ENCODE data around the gene C4orf50.

Gene C4orf50

GRCh38 chr4:5992828-5993321 lies 25.4 kb downstream of the C4orf50 start:
- no peak for DNase-seq (ENCODE audit: low read depth in 2 of 2)

DNA sequence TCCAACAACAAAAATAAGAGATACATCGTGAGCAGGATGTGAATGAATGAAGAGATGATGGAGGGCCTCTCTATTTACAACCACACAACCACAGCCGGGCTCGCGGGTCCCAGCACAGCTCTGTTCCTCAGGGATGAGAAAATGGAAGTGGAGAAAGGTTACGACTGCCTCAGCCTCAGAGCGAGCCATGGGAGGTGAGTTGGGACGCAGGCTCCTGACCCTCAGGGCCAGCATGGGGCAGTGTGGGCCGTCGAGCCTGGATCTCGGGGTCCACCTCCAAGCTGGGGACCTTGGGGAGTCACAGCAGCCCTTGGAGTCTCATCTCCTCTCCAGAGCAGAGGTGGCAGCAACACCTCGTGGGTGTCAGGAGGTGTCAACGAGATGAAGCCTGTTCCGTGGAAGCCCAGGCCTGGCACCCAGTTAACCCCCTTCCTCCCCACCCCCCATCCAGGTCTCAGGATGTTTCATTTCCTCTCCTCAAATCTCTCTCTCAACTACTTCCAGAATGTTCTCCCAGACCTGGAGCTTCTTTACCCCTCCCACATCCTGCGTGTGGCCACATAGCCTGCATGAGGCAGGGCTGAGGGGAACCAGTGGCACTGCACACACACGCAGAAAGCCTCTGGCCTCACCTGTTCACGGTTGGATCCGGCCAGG lies 25.9 kb downstream of the C4orf50 start:
- DNase-seq (ENCODE audit: low read depth in 2 of 2): no peak

DNA sequence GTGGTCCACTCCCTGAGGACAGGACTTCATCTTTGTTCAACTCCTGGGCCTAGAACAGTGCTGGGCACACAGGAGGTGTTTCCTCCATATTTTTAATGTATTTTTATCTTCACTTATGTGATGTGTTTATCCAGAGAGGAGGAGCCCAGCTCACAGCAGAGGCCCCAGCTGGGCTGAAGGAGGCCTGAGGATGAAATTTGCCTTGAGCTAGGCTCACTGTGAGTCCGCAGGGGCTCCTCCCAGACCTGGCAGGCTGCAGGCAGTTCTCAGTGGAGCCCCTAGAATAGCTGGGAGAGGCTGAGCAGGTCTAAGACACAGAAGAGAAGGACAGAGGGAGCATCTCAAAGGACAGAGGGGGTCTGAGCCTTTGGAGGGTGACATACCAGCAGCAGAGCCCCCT lies 26.8 kb downstream of the C4orf50 start:
- DNase-seq (ENCODE audit: low read depth in 2 of 2): no peak

- no peak for DNase-seq (ENCODE audit: low read depth in 2 of 2)
Measured at GRCh38 chr4:5990446-5991160, 27.6 kb downstream of the C4orf50 start.

- DNase-seq (ENCODE audit: low read depth in 2 of 2): no peak
Measured at GRCh38 chr4:5989236-5990225, 28.7 kb downstream of the C4orf50 start.

DNA sequence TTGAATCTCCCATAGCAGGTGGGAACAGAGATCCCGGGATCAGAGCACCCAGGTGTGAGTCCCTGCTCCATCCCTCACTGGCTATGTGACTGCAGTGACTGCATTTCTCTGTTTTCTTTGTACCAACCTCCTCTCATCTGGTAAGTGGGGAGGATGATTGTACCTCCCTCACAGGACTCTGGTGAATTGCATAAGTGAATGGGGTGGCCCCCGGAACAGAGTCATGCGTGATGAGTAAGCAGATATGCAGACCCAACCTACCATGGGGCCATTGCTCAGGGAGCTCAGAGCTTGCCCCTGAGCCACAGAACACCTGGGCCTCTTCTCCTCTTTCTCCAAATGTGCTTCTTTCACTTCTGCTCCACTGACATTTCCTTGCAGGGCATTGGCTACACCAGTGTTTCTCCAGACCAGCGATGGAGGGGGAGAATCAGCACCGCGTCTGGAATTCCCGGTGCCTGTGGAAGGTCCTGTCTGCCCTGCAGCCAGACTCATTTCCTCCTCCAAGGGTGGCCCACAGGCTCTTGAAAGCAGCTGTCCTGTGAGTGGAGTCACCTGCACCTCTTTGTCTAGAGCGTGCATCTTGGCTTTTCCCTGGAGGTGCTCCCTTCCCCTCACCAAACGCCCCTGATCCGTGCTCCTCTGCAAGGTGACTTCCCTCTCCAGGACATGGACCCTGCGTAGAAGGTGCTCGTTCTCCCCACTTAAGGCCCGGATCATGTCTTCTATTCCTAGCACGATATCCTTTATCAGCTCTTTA lies 30.0 kb downstream of the C4orf50 start:
- DNase-seq (ENCODE audit: low read depth in 2 of 2): no peak

- no peak for DNase-seq (ENCODE audit: low read depth in 2 of 2)
Measured at GRCh38 chr4:5984843-5985242, 33.4 kb downstream of the C4orf50 start.

DNA sequence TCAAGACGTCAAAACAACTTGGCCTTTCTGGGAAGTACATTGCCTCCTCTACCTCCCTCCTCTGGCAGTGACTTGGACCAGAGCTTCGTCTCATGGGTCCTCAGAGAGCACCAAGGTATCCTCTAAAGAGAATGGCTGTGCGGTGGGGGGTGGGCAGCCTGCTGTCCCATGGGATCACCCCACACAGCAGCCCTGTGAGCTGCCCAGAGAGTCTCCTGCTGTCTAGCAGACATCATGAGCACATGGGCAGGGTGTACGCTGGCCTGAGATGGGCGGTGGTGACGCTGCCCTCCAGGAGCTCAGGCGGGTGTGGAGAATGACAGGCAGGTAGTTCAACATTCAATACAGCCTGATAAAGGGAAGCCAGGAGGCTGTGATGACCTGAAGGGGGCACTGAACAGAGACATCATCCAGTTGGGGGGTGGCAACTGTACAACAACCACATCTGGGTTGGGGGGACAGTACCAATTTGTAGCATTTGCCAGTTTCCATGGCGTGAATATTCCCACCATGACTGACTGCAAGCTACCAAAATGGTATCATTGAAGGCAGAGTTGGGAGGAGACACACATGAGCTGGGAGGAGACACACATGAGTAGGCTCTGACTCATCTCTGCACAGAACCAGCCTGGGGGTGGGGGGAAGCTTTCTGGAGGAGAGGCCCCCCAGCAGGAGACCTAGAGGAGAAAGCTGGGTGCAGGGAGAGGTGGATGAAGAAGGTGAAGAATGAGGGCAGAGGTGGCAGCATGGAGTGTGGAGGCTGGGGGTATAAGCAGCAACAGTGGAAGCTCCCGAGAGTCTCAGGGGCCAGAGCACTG lies 35.9 kb downstream of the C4orf50 start:
- no peak for DNase-seq (ENCODE audit: low read depth in 2 of 2)

DNA sequence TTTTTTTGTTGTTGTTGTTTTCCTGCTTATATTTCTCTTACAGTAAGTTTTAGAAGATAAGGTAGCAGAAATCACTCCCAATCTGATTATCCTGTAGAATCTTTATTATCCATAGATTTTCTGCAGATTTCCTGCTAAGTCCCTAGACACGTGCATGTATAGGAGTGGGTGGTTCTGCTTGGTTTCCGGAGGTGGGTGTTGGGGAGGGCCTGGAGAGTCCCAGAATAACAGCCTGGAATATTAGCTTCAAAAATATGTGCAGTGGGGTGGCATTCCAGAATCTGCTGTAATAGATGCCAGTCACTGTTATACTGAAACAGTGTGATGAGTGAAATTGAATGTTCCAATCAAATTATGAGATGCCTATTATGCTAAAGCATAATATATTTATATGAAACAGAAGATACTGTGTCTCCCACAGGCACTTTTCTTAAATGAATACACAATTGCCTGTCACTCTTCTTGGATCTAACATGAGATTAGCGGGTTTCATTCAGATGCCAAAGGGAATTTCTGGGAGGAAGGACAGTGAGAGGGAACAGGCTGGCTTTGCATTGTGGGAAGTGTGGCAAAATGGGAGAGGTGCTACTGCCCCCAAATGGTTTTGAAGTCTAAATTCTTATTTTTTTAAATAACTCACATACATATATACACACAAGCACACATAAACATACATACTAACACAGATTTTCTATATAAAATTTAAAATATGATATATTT lies 37.6 kb downstream of the C4orf50 start:
- DNase-seq (ENCODE audit: low read depth in 2 of 2): no peak

DNA sequence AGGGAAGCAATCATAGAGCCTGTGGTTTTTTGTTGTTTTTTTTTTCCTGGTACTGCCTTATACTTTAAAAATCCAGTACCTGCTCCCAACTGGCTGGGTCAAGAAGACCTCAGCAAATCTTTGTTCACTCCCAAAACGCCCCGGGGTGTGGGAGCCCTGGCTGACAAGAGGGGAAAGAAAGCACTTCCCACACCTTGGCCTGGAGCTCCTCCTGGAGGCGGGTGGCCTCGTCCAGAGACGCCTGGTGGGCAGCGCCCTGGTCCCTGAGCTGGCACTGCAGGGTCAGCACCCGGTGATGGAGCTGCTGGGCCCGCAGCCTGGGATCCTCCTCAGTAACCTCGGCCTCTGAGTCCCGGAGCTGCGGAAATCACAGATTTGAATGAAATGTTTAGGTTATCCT lies 38.2 kb downstream of the C4orf50 start:
- DNase-seq (ENCODE audit: low read depth in 2 of 2): no peak

- DNase-seq (ENCODE audit: low read depth in 2 of 2): no peak
Measured at GRCh38 chr4:5976921-5977320, 41.3 kb downstream of the C4orf50 start.

GRCh38 chr4:5976431-5976830 lies 41.8 kb downstream of the C4orf50 start:
- no peak for DNase-seq (ENCODE audit: low read depth in 2 of 2)

DNA sequence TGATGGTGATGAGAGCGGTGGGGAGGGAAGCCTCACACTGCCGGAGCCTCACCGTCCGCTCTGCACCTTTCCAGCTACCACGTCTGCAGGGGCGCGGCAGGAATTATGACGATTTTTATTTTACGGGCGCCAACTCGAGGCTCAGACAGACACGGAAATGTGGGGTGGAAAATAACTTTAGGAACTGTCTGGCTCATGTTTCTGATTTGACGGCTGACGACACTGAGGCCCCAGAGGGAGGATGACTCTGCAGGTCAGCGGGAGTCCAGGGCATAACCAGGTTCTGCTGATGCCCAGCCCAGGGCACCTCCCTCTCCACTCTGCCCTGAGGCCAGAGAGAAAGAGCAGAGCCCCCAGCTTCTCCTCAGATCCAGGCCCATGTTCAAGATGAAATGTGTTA lies 43.9 kb downstream of the C4orf50 start:
- no peak for DNase-seq (ENCODE audit: low read depth in 2 of 2)

DNA sequence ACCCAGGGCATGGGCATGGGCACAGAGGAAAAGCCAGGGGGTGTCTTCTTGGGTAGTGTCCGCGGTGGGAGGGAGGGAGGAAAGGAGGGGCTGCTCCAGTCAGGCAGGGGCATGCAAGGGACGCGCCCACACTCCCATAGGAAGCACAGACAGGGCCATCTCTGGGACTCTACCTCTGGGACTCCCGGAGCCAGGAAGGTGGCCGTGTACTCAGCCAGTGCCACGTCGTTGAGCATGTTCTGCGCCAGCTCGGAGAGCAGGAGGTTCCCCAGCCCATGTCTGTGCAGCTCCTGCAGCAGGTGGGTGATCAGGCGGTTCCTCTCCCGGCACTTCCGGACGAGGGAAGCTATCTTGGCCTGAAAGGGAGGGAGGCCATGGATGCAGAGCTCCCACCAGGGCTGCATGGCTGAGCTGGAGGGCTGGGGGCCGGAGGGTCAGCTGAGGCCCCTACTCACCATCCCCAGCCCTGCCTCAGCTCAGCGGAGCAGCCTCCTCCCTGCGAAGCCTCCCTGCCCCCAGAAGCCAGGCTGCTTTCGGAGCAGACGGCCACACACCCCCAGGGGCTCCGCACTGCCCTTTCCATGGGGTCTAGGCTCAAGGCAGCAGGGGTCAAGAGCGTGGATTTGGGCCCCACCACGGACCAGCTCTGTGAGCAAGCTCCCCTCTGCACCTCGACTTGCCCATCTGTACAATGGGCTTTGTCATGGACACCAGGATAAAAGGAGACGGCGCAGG lies 44.6 kb downstream of the C4orf50 start:
- no peak for DNase-seq (ENCODE audit: low read depth in 2 of 2)

GRCh38 chr4:5973033-5973432 lies 45.2 kb downstream of the C4orf50 start:
- no peak for DNase-seq (ENCODE audit: low read depth in 2 of 2)

DNA sequence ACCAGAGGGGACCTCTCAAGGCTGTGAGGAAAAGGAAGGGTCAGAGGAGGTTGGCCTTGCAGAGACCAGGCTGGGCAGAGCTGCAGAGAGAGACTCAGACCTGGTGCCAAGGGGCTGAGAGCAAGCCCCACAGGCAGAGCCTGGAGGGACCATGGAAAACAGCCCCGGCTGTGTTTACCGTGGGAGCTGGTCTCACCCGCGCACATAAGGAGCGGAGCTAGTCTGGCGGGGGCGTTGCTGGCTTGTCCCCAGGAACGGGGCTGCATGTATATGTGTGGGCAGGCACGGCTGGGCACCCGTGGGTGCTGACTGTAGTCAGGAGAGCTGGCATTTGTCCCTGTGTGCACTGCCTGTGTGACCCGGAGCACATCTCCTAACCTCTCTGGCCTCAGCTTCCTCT lies 45.7 kb downstream of the C4orf50 start:
- no peak for DNase-seq (ENCODE audit: low read depth in 2 of 2)

DNA sequence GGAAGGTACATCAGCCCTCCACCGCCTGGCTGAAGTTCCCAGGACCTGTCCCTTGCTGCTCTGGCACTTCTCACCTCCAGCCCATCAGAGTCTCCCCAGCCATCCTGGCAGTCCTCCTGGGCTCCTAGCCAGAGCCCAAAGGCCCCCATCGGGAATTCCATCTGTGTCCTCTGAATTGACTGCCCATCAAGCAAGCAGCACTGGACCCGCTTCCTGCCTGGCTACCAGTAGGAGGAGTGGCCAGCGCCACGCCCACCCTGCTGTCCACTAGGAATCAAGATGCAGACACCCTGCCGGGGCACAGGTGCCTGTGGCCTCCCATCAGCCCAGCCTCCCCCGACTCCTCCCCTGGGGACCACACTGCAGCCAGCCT lies 47.2 kb downstream of the C4orf50 start:
- DNase-seq (ENCODE audit: low read depth in 2 of 2): no peak

GRCh38 chr4:5970381-5971077 lies 47.7 kb downstream of the C4orf50 start:
- no peak for DNase-seq (ENCODE audit: low read depth in 2 of 2)

- DNase-seq (ENCODE audit: low read depth in 2 of 2): no peak
Measured at GRCh38 chr4:5969777-5970176, 48.5 kb downstream of the C4orf50 start.
